ENCODE measurements around the gene TNN.
"Not testable (repeated sequence)": the region's sequence is repeated elsewhere in the genome, so short reads cannot be mapped to it uniquely, and the experiment has no call there.

TNN gene

DNA sequence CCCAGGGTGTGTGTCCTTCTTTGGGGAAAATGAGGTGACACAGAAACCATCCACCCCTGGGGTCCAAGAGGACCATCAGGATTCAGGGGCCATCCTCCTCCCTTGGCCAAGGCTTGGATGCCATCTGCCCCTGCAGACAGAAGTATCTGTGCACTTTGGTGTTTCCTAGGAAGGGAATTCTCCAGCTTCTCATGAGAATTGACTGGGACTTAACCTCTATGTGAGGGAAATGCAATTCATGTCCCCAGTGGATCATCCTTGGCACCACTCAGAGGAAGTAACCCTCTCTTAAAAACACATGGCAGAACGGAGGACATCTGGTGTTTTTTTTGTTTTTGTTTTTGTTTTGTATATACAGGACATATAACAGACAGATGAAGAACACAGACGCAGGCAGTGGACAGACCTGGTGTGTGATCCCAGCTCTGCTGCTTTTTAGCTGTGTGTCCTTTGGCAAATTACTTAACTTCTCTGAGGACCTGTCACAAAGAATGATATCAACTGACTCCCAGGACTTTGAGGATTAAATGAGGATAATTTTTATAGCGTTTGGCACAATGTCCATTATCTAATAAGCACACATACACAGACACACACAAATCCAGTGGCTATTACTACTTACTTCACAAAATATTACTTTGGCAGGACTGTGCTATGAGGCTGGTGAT, 3.8 kb downstream of the TNN start:
- no peak for DNase-seq

DNA sequence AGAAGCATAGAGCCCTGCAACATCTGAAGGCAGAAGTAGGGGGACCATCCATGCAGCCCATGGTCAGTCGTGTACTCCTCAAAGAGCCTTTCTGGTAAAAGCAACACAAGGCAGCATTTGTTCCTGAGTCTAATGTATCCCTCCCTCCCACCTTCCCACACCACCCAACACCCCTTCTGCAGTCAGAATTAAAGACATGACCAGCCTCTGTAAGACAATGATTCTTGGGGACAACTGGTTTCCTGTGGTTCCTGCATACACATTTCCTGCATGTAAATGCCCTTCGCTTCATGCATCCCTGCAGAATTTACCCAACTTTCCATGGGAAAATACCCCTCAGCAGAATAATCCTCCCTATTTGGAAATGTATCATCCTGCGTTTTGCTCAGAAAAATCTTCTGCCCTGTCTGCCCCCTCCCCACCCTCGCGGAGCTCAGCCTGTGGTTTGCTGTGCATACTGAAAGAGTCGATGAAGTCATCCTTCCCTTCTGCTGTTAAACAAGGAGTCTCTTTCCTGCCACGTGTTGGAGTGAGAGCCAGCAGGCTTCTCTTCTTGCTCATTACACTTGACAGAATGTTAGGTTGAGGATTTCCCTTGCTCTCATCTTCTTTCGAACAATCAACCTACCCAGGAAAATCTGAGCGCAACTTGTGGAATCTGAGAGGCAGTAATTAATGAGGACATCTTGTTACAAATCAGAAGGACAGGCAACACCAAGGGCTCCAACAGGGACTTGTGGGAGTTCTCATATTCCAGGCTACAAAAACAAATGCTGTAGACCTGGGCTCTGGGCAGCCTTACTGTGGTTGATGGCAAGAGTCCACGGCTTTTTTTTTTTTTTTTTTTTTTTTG, 4.7 kb downstream of the TNN start:
- DNase-seq = peak; percentile 68

DNA sequence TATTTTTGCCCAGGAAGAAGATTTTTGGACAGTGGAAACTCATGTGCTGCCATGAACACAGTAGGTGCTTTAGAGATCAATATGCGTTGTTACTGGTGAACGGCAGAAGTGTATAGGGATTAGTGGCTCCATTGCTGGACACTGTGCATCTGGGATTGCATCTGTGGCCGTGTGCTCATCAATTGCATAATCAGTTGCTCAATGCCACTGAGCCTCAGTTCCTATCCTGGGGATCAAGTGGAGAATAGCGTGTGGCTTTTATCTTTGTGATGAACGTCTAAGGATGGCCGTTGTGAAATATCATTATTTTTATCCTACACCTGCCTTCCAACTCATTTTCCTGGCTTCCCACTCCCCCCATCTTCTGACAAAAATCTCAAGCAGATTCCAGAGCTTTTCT, 5.4 kb downstream of the TNN start:
- no peak for DNase-seq

DNA sequence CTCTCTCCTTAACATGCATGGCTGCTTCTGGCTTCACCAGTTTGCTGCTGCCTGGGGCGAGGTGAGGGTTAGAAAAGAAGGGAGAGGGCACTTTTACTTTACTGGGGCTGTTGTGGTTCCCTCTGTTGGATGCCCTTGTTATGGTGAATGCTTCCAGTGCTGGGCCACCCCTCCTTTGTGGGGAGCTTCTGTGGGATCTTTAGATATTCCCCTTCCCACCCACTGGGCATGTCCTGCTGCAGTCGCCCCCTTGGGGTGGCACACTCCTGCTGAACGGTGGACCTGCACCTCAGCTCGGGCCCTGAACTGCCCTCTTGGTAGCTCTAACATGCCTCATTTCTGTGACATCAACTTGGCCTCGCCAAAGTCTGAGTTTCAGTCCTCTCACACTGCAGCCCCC, 6.0 kb downstream of the TNN start:
- no peak for DNase-seq

DNA sequence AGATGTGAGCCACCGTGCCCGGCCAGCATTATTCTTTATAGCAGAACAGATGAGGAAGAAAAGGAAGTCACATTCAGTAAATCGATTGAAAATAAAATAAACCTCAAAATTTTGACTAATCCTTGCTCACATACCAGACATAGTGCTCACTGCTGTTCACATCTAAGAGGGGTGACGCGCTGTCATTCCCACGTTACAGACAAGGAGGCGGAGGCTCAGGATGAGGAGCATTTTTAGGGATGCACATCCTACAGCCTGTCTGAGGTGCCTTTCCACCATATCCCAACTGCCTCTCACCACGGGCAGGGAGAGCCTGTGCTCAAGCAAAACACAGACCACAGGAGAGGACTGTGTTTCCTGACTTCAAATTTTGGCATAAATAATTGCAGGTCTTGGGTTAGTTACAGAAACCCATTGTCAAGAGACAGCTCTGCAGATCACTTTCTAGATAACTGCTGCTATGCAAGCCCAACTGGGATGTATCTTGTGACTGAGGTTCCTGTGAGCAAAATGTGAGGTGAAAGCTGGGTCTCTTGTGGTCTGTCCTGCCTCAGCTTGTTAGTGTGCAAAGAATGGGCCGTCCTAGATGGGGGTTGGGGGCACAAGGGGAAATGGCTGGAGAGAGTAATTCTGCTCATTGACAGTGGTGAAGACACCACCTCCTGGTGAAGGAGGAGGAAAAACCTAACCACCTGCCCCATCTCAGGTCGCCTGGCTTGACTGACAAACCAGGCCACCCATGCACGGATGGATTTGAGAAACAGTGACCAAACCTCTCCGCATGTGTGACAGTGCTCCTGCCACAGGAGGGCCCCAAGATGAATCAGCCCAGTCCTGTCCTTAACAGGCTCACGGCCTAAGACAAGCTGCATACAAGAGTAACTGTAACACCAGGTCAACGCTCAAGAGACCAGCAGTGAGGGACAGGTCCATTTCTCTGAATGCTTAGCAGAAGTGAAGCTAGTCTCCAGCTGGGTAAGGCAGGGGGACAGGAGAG, 8.2 kb downstream of the TNN start:
- no peak for DNase-seq

DNA sequence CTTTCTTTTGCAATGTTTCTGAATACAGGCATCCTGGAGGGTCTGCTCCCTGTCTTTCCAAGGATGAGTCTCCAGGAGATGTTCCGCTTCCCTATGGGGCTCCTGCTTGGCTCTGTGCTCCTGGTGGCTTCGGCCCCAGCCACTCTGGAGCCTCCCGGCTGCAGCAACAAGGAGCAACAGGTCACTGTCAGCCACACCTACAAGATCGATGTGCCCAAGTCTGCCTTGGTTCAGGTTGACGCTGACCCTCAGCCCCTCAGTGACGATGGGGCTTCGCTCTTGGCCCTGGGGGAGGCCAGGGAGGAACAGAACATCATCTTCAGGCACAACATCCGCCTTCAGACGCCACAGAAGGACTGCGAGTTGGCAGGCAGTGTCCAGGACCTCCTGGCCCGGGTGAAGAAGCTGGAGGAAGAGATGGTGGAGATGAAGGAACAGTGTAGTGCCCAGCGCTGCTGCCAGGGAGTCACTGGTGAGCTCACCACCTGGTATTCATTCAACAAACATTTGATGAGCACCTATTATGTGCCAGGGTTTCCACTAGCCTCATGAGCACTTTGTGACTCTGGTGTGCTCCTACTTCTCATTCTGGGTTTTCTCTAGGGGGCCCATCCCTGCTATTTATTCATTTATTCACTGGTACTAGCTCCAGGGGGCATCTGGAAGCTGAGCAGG, 9.9 kb downstream of the TNN start:
- no peak for DNase-seq

DNA sequence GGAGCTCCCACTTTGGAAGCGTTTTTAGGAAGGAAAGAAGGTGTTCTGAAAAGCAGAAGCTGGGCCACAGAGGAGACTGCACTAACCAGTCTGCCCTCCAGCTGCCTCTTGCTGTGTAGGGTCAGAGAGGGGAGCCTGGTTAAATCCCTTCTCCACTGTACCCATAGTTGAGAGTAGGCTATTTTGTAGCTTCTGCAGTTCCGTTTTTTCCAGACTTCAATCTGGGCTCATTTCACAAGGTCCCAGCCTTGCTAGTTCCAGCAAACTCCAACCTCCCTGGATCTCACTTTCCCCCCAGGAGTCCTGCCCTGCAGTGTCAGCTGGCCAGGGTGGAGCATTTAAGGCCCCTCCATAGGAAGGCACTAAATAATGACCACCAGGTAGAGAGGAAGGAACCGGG, 11.0 kb downstream of the TNN start:
- no peak for DNase-seq

DNA sequence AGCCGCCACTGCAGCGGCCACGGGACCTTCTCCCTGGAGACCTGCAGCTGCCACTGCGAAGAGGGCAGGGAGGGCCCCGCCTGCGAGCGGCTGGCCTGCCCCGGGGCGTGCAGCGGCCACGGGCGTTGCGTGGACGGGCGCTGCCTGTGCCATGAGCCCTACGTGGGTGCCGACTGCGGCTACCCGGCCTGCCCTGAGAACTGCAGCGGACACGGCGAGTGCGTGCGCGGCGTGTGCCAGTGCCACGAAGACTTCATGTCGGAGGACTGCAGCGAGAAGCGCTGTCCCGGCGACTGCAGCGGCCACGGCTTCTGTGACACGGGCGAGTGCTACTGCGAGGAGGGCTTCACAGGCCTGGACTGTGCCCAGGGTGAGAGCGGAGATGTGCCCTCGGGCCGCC, 11.7 kb downstream of the TNN start:
- DNase-seq = no peak

DNA sequence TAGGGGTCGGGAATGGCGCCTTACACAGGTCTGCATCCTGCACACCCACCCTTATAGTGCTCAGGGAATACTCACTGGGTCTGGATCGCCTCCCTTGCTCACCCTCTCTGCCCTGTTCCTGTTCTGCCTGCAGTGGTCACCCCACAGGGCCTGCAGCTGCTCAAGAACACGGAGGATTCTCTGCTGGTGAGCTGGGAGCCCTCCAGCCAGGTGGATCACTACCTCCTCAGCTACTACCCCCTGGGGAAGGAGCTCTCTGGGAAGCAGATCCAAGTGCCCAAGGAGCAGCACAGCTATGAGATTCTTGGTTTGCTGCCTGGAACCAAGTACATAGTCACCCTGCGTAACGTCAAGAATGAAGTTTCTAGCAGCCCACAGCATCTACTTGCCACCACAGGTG, 12.4 kb downstream of the TNN start:
- DNase-seq = no peak

DNA sequence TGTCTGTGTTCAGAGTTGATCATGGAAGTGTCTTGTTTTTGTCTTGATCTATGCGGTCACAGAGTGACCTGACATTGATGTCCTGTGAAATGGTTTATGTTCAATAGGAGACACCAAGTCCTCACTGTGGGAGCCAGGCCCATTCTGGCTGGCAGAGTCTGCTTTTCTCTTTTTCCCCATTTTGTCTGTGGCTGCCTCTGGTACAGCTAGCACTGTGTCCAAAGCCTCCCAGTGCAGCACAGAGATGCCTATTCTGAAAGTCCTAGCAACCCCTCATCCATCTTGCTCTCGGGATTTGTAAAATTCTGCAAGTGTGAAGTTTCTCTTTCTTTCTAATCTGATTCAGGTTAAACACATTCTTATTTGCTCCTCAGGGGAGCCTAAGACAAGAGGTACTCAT, 14.3 kb downstream of the TNN start:
- DNase-seq = no peak

DNA sequence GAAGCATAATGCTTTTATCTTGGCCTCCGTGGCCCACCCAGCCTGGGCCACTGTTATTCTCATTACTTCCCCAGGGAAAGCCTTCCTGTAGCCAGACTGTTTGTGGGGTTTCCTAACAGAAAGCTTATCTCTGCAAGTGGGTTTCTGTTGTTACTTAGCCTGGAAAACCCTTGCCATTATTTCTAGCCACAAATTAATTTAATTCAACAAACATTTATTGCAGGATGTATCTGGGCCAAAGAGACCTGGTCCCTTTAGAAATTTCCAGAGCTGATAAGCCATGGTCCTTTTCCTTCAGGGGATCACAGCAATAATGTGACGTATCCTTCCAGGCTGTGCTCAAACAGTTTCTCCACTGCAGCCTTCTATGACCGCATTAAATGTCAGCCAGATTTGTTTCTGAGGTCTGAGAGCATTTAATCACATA, 20.9 kb downstream of the TNN start:
- no peak for DNase-seq

DNA sequence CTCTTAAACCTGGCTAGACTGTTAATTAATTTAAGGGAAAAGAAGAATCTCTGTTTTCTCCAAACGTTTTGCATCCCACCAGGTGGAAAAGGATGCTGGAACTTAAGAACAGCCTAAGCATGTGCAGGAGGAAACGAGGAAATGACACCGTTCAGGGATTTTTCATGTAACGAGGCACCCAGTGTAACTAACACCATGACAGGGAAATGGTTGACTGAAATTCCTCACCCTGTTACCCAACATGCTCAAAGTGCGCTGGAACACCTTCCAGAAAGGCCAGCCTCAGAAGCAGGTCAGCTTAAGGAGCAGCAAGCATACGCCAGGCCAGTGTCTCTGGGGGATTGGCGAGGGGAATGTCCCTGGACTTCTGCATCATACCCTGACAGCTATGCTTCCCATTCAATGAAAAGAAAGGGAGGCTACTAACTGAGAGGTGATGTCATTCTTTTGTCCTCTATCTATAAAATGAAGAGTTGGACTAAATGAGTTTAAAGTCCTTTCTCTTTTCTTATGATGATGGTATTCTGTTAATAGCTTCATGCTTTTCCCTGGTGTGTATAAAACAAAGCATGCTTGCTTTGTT, 21.6 kb downstream of the TNN start:
- DNase-seq = no peak

DNA sequence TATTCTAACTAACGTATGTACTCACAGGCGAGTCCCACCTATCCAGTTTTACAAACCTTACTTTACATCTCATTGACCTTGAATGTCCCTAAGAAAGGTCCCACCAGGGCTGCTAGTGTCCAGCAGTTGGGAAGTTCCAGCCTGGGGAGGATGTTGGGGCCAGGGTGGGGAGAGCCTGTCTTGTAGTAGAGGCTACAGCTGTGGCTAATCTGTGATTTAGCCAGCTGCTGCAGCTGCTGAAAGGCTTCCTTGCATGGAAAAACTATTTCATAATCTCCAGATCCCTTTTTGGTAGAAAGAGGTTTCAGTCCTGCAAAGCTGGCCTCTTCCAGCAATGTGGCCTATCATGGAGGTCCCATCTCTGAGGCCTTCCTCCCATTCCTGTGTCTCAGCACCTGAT, 23.1 kb downstream of the TNN start:
- DNase-seq = no peak

DNA sequence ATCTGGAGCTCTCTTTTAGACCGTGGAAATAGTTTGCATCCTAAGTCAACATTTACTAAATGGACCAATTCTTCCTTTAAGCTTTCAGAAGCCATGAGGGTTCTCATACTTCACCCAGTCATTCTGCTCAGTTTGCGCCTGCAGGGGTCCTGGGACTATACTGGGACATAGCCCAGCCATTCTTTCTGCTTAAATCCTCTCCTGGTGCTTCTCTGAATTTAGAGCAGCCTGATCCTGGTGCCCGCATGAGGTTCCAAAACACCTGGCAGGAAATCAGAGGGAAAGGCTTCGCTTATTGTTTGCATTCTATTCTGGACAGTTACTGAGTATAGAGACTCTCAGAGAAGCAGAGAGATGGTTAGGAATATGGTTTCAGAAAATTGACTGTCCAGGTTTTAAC, 27.0 kb downstream of the TNN start:
- DNase-seq = no peak

DNA sequence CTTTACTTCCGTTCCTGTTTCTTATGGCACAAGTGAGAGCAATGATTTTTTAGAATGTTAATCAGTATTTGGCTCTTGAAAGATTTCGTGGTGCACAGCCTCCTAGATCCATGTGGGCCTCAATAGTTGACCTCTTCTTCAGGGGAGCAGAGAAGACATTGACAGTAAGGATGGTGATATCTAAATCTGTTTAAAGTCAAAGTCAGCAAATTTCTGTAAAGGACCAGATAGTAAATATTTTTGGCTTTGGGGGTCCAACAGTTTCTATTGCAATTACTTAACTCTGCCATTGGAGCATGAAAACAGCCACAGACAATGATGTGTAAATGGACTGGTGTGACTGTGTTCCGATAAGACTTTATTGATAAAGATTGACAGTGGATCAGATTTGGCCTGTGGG, 27.4 kb downstream of the TNN start:
- DNase-seq = no peak

DNA sequence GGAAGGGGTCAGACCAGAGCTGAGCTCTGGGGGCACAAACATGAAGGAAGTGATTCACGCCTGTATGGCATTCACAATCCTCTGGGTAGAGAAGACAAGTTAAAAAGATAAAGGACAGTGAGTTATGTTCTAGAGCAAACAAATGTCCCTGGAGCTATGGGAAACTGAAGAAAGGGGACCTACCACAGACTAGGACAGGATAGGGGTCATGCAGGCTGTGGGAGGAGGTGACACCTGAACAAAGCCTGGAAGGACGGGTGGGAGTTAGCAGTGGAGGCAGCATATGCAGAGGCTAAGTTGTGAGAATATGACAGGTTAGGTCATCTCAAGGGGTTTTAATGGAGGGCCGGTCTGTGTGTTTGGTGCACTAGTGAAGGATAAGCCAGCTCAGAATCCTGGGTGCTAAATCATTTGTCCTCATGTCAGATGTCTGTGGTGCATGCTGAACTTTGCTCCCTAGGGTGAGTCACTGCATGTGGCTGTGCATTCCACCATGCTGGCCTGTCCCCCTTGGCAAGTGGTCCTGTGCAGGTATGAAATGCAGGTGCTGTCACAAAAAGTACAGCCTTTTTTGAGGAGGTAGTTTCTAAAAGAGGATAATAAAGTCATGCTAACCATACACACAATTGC, 28.5 kb downstream of the TNN start:
- DNase-seq = no peak

DNA sequence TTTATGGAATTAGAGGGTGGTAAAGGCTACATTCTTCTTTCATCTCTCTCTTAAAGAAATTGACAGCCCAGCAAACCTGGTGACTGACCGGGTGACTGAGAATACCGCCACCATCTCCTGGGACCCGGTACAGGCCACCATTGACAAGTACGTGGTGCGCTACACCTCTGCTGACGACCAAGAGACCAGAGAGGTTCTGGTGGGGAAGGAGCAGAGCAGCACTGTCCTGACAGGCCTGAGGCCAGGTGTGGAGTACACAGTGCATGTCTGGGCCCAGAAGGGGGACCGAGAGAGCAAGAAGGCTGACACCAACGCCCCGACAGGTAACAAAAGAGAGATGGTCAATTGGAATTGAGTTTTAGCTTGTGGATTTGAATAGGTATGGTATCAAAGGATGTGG, 29.7 kb downstream of the TNN start:
- no peak for DNase-seq

DNA sequence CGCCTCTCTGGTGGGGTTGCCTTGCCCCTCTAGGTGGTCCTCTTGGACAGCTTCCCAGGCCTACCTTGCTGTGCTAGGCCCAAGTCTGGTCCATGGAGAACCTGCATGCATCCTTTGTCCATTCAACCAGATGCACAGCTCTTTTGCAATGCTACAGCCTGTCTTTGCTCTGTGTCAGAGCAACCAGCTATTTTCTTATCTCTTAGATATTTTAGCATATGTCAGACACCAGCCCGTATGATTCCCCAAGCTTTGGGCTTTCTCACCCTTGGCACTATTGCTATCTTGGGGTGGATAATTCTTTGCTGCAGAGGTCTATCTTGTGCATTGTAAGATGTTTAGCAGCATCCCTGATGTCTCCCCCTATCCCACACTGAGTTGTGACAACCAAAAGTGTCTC, 32.3 kb downstream of the TNN start:
- DNase-seq = no peak

DNA sequence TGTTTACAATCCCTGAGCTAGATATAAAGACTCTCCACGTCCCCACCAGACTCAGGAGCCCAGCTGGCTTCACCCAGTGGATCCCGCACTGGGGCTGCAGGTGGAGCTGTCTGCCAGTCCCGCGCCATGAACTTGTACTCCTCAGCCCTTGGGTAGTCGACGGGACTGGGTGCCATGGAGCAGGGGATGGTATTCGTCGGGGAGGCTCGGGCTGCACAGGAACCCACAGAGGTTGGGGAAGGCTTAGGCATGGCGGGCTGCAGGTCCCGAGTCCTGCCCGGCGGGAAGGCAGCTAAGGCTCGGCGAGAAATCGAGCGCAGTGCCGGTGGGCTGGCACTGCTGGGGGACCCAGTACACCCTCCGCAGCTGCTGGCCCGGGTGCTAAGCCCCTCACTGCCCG, 34.5 kb downstream of the TNN start:
- DNase-seq = not testable (repeated sequence)

DNA sequence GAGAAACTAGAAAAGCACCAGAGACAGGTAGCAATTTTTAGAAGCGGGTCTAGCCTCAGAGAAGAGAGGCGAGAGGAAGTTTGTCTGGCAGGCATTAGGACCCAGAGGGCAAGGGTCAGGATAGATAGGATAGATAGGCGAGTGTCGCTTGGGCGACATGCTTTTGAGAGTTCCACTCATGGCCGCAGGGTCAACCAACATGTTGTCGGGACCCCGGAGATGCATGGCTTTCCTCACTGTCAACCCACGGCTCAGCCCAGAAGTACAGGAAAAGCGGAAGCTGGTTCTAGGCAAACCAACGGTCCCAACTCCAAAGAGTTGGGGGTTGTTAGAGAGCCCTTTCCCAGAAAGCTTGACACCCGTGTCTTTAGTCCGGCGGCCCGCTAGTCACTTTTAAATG, 38.9 kb downstream of the TNN start:
- not testable (repeated sequence) for DNase-seq

DNA sequence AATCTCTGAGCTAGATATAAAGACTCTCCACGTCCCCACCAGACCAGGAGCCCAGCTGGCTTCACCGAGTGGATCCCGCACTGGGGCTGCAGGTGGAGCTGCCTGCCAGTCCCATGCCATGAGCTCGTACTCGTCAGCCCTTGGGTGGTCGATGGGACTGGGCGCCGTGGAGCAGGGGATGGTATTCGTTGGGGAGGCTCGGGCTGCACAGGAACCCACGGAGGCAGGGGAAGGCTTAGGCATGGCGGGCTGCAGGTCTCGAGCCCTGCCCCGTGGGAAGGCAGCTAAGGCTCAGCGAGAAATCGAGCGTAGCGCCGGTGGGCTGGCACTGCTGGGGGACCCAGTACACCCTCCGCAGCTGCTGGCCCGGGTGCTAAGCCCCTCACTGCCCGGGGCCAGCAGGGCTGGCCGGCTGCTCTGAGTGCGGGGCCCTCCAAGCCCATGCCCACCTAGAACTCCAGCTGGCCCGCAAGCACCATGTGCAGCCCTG, 40.7 kb downstream of the TNN start:
- not testable (repeated sequence) for DNase-seq

DNA sequence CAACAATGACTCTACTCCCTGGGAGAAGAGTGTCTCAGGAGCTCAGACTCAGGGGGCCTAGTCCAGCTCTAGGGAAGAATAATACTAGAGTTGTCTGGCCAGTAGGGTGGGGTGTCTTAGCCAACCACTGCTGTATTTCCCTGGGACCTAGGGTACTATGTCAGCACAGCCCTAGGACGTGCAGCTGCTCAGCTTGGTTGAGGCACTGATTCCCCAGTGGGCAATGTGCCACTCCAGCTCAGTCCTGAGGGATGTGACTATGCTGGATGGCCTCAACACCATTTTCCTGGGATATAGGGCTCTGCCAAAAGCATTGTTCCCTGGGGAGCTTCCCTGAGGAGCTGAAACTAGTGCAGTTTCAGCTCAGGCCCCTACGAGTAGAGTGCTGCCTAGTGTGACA, 47.4 kb downstream of the TNN start:
- no peak for DNase-seq

All from activated CD4-positive, alpha-beta T cell treated with anti-CD3 and anti-CD28 coated beads, Interleukin-10, Interleukin-2, amounts not matched to agents 100 ng/mL and 50 ng/mL, durations not matched to agents 16 hours and 8 hours (primary cell).